ENCODE results near the gene KAZN.

KAZN gene

GRCh38 chr1:15113146-15113545 is 514.7 kb downstream of the KAZN start:
- in situ Hi-C loops (cut with HindIII; ENCODE audit: low sequenced_read_pairs) = no loop called here

DNA sequence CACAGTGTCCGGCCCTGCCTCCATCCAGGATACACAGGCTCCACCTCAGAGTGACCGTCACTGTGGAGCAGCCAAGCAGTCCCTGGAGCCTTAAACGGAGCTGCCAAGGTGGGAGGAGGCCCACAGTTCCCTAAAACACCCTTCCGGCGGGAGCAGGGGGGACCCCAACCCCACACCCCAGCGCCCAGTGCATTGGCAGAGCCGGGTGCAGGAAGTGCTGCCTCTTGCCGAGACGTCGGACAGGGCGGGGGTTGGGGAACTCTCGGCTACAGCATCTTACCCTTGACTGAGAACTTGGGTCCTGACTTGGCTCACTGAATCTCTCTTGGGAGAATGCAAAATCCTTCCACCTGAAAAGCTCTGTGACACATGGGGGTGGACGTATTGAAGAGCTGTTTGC is 516.4 kb downstream of the KAZN start:
- in situ Hi-C loops (cut with HindIII; ENCODE audit: low sequenced_read_pairs) = no loop called here

GRCh38 chr1:15115542-15116330 is 517.3 kb downstream of the KAZN start:
- in situ Hi-C loops (cut with HindIII; ENCODE audit: low sequenced_read_pairs) = no loop called here

DNA sequence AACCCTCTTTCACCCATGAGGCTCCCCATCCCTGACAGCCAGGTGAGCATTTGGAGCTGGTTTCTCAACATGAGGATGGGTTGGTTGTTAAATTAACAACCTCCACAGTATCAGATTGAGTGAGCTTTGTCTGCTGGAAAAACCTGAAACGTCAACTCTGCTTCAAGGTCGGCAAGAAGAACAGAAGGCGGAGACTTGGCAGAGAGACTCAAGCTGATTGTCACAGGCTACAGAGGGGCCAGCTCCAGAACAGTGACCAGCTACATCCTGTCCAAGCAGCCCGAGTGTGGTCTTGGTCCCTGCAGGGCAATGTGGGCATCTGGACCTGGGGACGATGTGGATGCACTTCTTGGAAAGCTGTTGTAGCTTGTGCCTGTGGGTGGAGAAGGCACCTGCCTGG is 518.5 kb downstream of the KAZN start:
- in situ Hi-C loops (cut with HindIII; ENCODE audit: low sequenced_read_pairs) = no loop called here

DNA sequence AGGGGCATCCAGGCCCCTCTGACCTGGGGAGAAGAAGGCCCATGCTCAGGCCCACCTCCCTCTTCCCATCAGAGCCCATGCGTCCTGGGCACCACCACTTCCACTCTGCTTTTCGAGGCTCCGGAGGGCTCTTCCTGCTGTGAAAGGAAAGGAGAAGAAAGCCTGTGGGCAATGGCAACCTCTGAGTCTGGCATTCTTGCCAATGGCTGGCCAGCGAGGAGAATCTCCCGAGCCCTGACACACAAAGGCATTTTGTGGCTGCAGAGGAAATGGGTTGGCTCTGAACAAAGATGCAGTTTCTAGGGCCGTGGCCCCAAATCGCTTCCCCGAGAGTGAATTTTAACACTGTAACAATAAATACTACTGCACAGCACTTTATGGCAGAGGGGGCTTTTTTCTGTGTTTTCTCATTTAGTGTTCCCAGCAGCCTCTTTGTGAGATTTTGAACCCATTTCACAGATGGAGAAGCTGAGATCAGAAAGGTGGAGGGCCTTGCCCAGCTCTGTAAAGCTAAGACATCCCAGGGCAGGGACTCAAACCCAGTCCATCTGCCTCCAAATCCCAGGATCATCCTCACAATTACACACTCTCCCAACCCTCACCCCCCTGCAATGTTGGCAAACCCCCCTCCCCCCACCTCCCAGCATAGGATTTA is 519.3 kb downstream of the KAZN start:
- in situ Hi-C loops (cut with HindIII; ENCODE audit: low sequenced_read_pairs) = no loop called here

GRCh38 chr1:15118579-15118978 is 520.1 kb downstream of the KAZN start:
- in situ Hi-C loops (cut with HindIII; ENCODE audit: low sequenced_read_pairs) = no loop called here

DNA sequence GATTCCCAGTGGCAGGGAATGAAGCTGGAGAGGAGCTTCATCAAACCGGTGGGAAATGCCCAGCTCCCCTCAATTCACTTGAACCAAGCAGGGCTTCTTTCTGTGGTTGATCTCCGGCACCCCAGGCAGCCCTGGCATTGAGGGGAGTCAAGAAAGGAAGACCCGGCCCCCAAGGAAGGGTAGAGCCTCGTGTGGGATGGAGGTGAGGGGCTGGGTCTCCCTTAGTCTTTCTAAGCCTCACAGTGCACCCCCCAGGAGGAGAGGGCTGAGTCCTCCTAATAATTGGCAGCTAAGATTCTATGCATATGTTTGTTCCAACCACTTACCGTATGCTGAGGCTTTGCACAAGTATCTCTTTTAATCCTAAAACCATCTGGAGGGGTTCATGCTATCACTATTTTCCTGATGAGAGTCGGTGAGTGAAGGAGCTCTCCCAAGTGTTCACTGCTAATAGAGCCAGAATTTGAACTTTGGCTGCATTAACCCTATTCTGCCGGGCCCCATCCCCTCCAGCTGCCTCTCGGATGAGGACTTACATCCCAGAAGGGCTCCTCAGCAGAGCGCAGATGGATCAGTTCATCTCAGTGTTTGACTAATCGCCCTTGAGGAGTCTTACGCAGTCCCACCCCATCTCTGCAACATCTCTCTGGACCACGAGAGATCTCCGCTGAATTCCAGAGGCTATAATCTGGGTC is 521.9 kb downstream of the KAZN start:
- in situ Hi-C loops (cut with HindIII; ENCODE audit: low sequenced_read_pairs) = no loop called here

GRCh38 chr1:15122331-15122730 is 523.8 kb downstream of the KAZN start:
- in situ Hi-C loops (cut with HindIII; ENCODE audit: low sequenced_read_pairs) = no loop called here

- in situ Hi-C loops (cut with HindIII; ENCODE audit: low sequenced_read_pairs) = no loop called here
Measured at GRCh38 chr1:15123270-15123669, 524.8 kb downstream of the KAZN start.

- in situ Hi-C loops (cut with HindIII; ENCODE audit: low sequenced_read_pairs) = no loop called here
Measured at GRCh38 chr1:15123925-15124324, 525.4 kb downstream of the KAZN start.

DNA sequence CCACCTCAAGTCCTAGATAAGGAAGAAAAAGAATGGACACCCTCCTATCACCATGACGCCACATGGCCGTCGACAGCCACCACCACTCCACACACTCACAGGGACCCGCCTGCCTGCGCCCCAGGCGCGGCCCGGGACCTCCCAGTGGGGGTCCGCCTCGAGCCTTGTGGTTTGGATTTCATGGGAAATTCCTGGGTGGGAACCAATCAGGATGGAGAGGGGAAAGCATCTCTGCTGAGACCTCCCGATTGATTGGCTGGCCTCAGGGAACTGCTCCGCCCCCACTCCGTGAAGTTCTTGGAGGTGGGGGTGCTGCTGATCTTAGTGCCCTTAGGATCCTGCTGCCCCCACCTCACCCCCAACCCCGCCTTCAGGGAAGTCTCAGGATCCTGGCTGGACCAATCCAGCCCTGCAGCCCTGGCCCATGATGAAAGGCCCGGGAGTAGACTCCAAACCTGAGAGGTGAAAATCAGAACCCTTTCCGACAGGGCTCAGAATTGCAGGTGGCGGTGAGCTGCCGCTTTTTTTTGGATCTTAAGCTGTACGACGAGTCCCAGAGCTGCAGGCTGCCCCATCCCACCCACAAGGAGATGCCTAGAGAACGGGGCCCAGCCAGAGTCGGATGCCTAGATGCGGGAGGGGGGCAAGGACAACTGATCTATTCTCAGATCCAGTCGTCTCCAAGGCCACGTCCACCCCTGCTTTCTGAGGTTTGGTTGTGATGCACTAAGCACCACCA is 526.0 kb downstream of the KAZN start:
- in situ Hi-C loops (cut with HindIII; ENCODE audit: low sequenced_read_pairs) = no loop called here

DNA sequence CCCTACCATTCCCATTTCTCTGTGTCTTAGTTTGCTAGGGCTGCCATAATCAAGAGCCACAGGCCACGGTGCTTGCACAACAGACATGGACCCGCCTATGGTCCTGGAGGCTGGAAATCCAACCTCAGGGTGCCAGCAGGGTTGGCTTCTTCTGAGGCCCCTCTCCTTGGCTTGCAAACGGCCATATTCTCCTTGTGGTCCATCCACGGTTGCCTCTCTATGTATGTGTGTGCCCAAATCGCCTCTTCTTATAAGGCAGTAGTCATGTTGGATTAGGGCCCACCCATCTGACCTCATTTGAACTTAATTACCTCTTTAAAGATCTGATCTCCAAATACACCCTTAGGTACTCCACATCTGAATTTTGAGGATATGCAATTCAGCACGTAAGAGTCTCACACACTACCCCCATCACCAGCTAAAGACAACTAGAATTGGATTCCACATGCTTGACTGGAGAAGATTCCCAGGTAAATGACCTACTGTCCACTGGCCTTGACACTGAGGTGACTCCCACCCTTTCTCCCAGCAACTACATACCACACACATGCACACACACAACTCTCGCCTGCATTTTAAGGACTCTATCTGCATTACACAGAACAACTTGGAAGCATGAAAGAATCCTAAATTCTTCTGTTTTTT is 526.7 kb downstream of the KAZN start:
- in situ Hi-C loops (cut with HindIII; ENCODE audit: low sequenced_read_pairs) = no loop called here

- in situ Hi-C loops (cut with HindIII; ENCODE audit: low sequenced_read_pairs) = no loop called here
Measured at GRCh38 chr1:15128077-15128476, 529.6 kb downstream of the KAZN start.

DNA sequence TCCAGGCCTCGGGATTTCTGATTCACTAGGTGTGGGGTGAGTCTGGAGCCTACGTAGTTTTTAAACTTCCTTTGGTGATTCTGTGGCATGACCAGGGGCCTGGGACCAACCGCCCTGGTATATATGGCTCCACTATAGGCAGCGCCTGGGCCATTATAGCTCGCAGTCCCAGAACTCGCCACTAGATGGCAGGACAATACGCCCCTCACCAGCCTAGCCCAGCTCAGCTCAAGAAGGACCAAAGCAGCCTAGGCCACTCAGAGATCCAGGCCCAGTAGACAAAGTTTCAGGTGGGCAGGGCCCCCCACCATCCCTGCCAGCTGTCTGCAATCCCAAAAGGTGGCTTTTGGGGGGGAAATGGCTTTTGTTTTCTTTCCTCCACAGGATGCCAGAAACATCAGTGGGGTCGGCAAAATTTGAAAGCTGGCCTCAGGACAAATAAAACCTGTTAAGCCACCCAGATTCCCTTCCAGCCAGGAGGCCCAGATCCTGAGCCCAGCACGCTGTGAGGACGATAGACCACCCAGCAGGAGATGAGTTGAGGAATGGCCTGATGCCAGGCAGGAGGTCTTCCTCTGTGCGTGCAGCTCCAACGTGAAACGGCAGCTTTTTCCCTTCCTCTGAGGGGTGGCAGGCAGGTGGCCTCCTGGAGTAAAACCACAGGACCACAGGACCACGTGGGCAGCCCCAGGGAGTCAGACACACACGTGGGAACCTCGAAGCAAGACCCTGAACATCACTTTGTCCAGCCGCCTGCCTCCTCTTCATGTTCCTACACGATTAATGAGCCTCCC is 530.2 kb downstream of the KAZN start:
- in situ Hi-C loops (cut with HindIII; ENCODE audit: low sequenced_read_pairs) = no loop called here

DNA sequence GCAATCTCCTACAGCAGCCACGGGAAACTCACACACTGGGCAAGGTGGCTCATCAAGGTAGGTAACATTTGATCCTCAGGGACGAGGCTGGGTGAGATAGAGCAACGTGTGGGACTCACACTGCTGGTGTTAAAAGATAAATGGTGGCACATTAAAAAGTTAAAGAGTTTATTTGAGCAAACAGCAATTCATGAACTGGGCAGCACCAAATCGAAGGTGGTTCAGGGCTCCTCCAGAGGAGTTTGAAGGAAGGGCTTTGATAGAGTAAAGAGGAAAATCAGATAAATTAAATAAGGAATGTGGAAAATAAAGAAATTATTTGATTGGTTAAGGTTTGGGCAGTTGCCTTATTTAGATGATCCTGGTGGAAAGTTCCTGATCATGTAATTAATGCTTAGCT is 531.5 kb downstream of the KAZN start:
- in situ Hi-C loops (cut with HindIII; ENCODE audit: low sequenced_read_pairs) = loop anchor here (10.0 kb wide), 1 partner anchor 105 kb away; no protein-coding TSS in a partner anchor

DNA sequence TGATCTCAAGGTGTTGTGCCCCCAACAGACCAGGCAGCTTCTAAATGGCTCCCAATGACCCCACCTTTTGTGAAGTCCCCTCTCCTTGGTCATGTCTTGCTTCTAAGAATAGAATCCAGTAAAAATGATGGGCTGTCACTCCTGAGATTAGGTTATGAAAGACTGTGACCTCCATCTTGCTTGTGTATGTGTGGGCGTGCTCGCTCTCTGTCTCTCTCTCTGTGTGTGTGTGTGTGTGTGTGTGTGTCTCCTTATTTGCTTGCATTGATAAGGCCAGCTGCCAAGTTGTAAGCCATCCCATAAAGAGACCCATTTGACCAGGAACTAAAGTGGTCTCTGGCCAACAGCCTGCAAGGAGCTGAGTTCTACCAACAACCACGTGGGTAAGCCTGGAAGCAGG is 532.1 kb downstream of the KAZN start:
- in situ Hi-C loops (cut with HindIII; ENCODE audit: low sequenced_read_pairs) = loop anchor here (10.0 kb wide), 1 partner anchor 104 kb away; no protein-coding TSS in a partner anchor

DNA sequence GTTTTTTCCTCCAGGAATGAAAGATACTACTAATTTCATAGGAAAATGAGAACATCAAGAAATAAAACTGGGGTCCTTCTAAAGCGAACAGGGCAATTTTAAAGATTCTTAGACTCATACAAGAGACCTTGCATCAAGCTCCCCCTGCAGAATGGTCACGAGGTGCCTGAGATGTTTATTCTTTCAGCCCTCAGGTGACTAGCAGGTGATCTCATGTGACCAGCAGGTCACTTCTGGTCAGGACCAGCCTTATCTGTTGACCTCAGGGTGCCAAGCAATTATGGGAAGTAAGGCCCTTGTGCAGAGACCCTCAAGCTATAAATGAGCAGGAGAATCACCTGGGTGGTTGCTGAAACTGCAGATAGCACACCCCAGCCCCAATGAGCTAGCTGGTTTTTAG is 534.5 kb downstream of the KAZN start:
- in situ Hi-C loops (cut with HindIII; ENCODE audit: low sequenced_read_pairs) = loop anchor here (10.0 kb wide), 1 partner anchor 102 kb away; no protein-coding TSS in a partner anchor

GRCh38 chr1:15134285-15134684 is 535.8 kb downstream of the KAZN start:
- in situ Hi-C loops (cut with HindIII; ENCODE audit: low sequenced_read_pairs) = loop anchor here (10.0 kb wide), 1 partner anchor 101 kb away; no protein-coding TSS in a partner anchor

DNA sequence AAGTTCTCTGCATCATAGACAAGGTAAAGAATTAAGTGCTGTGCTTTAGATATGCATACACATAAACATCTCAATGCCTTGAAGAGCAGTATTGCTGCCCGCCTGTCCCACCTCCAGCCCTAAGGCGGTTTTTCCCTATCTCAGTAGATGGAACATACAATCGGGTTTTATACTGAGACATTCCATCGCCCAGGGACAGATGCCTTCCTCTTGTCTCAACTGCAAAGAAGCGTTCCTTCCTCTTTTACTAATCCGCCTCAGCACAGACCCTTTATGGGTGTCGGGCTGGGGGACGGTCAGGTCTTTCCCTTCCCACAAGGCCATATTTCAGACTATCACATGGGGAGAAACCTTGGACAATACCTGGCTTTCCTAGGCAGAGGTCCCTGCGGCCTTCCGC is 537.1 kb downstream of the KAZN start:
- in situ Hi-C loops (cut with HindIII; ENCODE audit: low sequenced_read_pairs) = loop anchor here (5.0 to 10.0 kb wide), 2 partner anchors 99 to 147 kb away; no protein-coding TSS in a partner anchor
